Measurements from ENCODE around the gene GOLGA8N. TPM values are rescaled to one million over a fixed set of nuclear protein-coding genes. Genes with fewer than 3 reads are reported as not detected.

The GOLGA8N gene
- 3.1 TPM for total RNA-seq

DNA sequence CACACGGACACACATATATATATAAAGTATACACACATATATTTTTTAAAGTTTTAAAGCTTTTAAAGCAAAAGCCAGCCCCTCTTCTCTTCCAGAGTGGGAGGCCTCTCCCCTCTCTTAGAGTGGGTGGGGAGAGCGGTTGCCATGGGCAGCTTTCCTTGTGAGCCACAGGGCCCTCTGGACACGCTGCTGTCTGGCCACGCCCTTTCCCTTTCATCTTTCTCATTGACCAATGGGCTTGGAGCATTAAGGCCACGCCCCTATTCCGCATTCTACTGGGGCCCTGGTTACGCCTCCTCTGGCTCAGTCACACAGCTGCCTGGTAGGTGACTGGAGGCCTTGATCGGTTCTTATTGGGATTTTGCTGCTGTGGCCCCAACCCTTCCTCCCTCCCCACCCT, at the start of gene GOLGA8N:
Gene GOLGA8N (plus strand): TSS at position 306 of the 400 bp plus-strand sequence.

DNA sequence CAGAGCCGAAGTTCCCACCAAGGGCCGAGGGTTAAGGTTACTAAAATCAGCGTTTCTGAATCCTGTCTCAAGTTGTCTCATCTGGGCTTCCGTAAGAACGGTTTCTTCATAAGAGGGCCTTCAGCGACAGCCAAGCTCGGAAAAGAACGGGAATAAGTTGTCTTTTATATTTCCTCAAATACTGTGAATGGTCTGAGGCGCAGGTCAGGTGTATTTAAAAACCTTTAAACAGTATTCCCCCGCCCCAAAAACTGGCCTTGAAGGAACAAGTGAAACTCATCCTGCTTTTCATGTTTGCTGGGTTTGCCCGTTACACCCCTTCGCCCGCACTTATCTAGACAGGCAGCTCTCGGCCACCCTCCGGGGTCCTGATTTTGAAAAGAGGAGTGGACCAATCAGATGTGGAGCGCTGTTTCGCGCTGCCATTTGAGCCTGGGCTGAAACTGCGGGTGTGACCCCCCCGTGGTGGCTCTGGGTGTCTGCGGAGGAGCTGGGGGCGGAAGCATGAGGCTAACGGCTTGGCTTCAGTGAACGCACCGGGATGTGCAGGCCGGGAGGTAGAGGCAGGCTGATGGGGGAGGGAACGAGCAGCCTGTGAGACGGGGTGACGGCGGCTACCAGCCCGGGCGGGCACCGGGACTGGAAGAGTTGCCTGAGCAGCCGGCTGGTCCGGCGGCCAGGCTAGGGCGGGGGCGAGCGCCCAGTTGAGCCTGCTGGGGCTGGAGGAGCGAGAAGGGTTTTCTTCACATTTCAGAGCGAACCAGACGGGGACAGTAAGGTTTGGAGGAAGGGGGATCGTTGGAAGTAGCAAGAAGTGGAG, 22.0 kb downstream of the GOLGA8N start, which contains the start of gene ARHGAP11A:
Gene ARHGAP11A (plus strand): TSS at position 454 of the 820 bp plus-strand sequence. CDS start 708 bp downstream, outside the sequence.

DNA sequence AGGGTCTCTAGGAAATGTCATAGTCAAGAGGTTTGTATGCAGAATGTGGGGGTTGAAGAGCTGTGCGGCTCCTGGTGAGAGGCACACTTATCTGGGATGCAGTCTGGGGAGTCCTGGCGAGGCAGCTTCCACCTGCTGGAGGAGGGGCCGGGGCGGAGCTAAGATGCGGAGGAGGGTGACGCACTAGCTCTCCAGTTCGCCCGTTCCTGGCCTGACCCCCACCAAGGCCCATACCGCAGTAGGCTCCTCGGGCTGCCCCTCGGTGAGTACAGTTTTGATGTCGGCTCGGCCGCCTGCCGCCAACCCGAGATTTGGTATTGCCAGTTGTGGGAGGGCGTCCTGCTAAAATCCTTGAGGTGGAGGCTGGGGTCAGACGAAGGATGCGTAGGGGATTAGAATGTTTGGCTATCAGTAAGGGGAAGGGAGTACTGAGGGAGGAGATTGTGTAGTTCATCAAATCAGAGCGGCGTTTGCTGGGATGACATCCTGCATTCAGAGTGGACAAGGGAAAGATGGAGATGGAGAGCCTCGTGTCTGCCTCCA, 48.3 kb downstream of the GOLGA8N start, which contains the start of gene SCG5:
Gene SCG5 (plus strand): TSS at position 194 of the 543 bp plus-strand sequence. CDS start 1,883 bp downstream, outside the sequence.

Small RNA genes lying within 50 kb of the gene (small RNA-seq; reads per million reads assigned to genes)
- gene RN7SL286P (ENCODE audit: low replicate concordance), result not detected

Other genes starting within 250 kb of the GOLGA8N start
- 2.5 TPM for gene GOLGA8K, start 190.2 kb upstream of the GOLGA8N start, total RNA-seq
- not detected for gene GOLGA8O, start 137.8 kb upstream of the GOLGA8N start, total RNA-seq
- gene ARHGAP11A, start 22.0 kb downstream of the GOLGA8N start, total RNA-seq, result 15.3 TPM
- 134 TPM for gene SCG5, start 48.3 kb downstream of the GOLGA8N start, total RNA-seq
- 2.8 TPM for gene GREM1, start 124.5 kb downstream of the GOLGA8N start, total RNA-seq